ENCODE results near the gene CCND2.

The CCND2 gene

DNA sequence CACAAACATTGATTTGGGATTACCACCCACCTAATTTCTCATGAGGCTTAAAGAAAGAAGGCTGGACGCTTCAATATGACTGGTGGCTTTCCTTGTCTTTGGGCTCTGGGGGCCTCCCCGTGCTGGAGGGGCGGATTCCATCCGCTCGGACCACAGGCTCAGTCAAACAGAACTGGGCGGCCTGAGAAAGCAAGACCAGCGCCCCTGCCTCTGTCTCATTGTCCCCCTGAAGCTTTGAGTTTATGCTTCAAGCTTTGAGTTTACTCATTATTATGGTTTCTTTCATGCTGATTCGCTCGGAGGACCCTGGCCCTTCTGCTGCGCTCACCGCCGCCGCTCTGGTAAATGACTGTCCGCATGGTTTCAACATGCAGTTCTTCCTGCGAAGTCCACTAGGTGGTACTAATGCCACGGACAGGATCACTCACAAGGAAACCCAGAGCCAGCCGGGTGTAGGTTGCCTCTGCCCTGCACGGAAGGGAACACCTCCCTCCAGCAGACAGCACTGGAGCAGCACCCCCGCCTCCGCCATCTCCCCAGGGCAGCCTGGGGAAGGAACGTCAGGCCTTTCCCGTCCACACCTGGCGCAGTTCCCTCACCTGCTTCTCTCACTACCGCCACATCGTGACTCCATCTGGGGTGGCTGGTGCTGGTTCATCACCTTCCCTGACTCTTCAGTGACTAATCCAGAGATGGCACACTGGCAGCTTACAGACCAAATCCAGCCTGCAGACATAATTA, 34.2 kb downstream of the CCND2 start (continued):
- peak; percentile 70 for TF ChIP-seq GLIS1 (tag by site-specific recombination; IDR thresholded peaks at IDR 0.05)
- 0 out of 2 replicates have a peak, but pooled peaks have one; percentile 20 for TF ChIP-seq ZNF335 (tag by site-specific recombination; conservative IDR thresholded peaks at IDR 0.05)
- TF ChIP-seq GLIS2 (tag by site-specific recombination; IDR thresholded peaks at IDR 0.05) = peak; percentile 66
- TF ChIP-seq, protein P1, sequence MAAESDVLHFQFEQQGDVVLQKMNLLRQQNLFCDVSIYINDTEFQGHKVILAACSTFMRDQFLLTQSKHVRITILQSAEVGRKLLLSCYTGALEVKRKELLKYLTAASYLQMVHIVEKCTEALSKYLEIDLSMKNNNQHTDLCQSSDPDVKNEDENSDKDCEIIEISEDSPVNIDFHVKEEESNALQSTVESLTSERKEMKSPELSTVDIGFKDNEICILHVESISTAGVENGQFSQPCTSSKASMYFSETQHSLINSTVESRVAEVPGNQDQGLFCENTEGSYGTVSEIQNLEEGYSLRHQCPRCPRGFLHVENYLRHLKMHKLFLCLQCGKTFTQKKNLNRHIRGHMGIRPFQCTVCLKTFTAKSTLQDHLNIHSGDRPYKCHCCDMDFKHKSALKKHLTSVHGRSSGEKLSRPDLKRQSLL (tag by site-specific recombination; IDR thresholded peaks at IDR 0.05) = 0 out of 2 replicates have a peak, but pooled peaks have one; percentile 15
- no peak for TF ChIP-seq ZNF514 (tag by site-specific recombination; IDR thresholded peaks at IDR 0.05)
- TF ChIP-seq ZFHX2 (tag by site-specific recombination; conservative IDR thresholded peaks at IDR 0.05) = peak; percentile 51; the same call in 1 of the 2 replicates
- TF ChIP-seq ZNF302 (tag by site-specific recombination; IDR thresholded peaks at IDR 0.05; ENCODE audit: low read depth) = no peak
- peak; percentile 63; the same call in 1 of the 2 replicates for TF ChIP-seq EGR2 (tag by site-specific recombination; IDR thresholded peaks at IDR 0.05; ENCODE audit: low read depth)

DNA sequence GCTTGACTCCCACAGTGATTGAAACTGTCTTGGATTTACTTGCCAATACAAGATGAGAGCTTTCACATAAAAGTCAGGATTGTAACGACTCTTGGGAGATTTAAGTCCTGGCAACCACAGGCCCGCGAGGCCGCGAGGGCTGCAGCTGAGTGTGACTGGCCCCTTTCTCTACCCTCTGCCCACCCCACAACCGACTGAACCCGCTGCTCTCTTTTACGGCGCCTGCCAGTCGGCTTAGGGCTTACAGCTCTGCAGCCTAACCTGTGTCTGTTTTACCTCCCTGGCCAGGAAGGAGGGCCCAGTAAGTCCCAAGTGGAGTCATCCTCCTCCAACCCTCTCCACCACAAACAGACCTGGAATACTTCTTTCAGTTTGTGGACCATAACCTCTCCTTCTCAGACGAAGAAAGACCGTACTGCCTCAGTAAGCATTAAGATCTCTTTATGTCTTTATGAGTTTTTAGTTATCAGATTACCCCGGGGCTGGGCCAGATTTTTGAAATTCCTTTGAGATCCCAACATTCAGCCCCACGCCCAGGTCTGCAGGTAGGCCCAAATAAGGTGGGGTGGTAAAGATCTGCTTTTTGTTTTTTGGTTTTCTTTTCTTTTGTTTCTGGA, 34.9 kb downstream of the CCND2 start:
- peaks cover 0 to 10% of the 10 kb centered on the region in 2 experiments; a peak in 2 of 3 replicates for H3K36me3 ChIP-seq (ENCODE audit: control insufficient read depth in 2 of 2, insufficient read depth in 1 of 2, low read length in 2 of 2)
- peaks cover 7% of the 10 kb centered on the region; the same call in 1 of the 2 replicates for H3K4me1 ChIP-seq (ENCODE audit: control insufficient read depth, insufficient read depth, low read length)
- 0 out of 2 replicates have a peak overlapping the region, but pooled peaks have one; percentile 41 for H3K27ac ChIP-seq (ENCODE audit: extremely low read depth, low read depth, low read length)
- H3K9me3 ChIP-seq (ENCODE audit: control insufficient read depth, insufficient read depth, low read depth, low read length) = no peaks in the 10 kb centered on the region
- CTCF ChIA-PET = interaction anchor here (0.6 to 3.6 kb wide), 12 partner anchors 16 to 600 kb away, joined by 3 to 26 read pairs (median 3); no protein-coding TSS in a partner anchor
- H3K4me3 ChIP-seq (ENCODE audit: low read depth, low read length) = no peak overlapping the region
- POLR2A ChIA-PET = interaction anchor here (0.7 kb wide), 1 partner anchor 10 kb away, joined by 3 read pairs; no protein-coding TSS in a partner anchor
- TF ChIP-seq ZNF600 (tag by site-specific recombination; IDR thresholded peaks at IDR 0.05) (0 out of 2 replicates have a peak, but pooled peaks have one; percentile 9), ZXDB (tag by site-specific recombination; IDR thresholded peaks at IDR 0.05) (no peak), PRDM1 (tag by site-specific recombination; IDR thresholded peaks at IDR 0.05) (no peak), ZNF248 (tag by site-specific recombination; IDR thresholded peaks at IDR 0.05) (no peak), GLIS1 (tag by site-specific recombination; IDR thresholded peaks at IDR 0.05) (peak; percentile 27; the same call in 1 of the 2 replicates), ZBTB7A (tag by site-specific recombination; IDR thresholded peaks at IDR 0.05; ENCODE audit: low read depth) (no peak), GFI1B (tag by site-specific recombination; IDR thresholded peaks at IDR 0.05) (0 out of 2 replicates have a peak, but pooled peaks have one; percentile 26), ZBTB48 (tag by site-specific recombination; IDR thresholded peaks at IDR 0.05) (no peak), ZNF10 (tag by site-specific recombination; IDR thresholded peaks at IDR 0.05) (no peak), ZNF157 (tag by site-specific recombination; IDR thresholded peaks at IDR 0.05) (no peak), ZNF521 (tag by site-specific recombination; IDR thresholded peaks at IDR 0.05) (no peak), ZBTB17 (tag by site-specific recombination; IDR thresholded peaks at IDR 0.05) (peak; percentile 7; the same call in 1 of the 2 replicates)
- TF ChIP-seq, protein P2, sequence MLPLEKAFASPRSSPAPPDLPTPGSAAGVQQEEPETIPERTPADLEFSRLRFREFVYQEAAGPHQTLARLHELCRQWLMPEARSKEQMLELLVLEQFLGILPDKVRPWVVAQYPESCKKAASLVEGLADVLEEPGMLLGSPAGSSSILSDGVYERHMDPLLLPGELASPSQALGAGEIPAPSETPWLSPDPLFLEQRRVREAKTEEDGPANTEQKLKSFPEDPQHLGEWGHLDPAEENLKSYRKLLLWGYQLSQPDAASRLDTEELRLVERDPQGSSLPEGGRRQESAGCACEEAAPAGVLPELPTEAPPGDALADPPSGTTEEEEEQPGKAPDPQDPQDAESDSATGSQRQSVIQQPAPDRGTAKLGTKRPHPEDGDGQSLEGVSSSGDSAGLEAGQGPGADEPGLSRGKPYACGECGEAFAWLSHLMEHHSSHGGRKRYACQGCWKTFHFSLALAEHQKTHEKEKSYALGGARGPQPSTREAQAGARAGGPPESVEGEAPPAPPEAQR (tag by site-specific recombination; IDR thresholded peaks at IDR 0.05) = no peak

DNA sequence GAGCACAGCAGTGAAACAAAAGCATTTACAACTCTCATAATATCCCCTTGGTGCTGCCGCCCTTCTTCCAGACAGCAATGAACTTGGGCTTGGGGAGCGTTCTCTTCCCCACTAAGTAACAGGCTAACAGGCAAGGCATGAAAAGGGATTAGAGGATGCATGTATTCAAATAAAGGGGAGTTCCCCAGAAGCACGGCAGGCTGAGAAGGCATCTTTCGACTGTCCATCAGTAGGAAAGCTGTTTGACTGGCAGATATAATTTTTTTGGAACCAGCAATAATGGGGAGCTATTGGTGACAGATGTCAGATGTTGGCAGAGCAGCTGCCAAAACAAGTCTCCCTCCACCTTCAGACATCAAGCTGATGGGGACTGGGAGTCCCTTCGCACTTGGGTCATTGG, 38.2 kb downstream of the CCND2 start:
- CTCF ChIA-PET = interaction anchor here (0.9 to 1.0 kb wide), 2 partner anchors 338 to 427 kb away, joined by 3 to 4 read pairs; no protein-coding TSS in a partner anchor
- H3K27ac ChIP-seq (ENCODE audit: extremely low read depth, low read depth, low read length) = no peak overlapping the region
- peaks cover 7% of the 10 kb centered on the region; the same call in 1 of the 2 replicates for H3K4me1 ChIP-seq (ENCODE audit: control insufficient read depth, insufficient read depth, low read length)
- POLR2A ChIA-PET = interaction anchor here (0.7 kb wide), 1 partner anchor 226 kb away, joined by 4 read pairs; the partner anchor contains the start of gene RAD51AP1
- H3K4me3 ChIP-seq (ENCODE audit: low read depth, low read length) = no peak overlapping the region
- no peaks in the 10 kb centered on the region for H3K9me3 ChIP-seq (ENCODE audit: control insufficient read depth, insufficient read depth, low read depth, low read length)
- no peaks in the 10 kb centered on the region; a peak in 1 of 3 replicates for H3K36me3 ChIP-seq (ENCODE audit: control insufficient read depth in 2 of 2, insufficient read depth in 1 of 2, low read length in 2 of 2)
- TF ChIP-seq ZNF433 (tag by site-specific recombination; IDR thresholded peaks at IDR 0.05; ENCODE audit: low read depth) (no peak), ZNF426 (tag by site-specific recombination; IDR thresholded peaks at IDR 0.05) (no peak), ZNF510 (tag by site-specific recombination; IDR thresholded peaks at IDR 0.05; ENCODE audit: insufficient replicate concordance) (no peak), KLF7 (tag by site-specific recombination; IDR thresholded peaks at IDR 0.05; ENCODE audit: borderline replicate concordance) (no peak), SCRT1 (tag by site-specific recombination; IDR thresholded peaks at IDR 0.05; ENCODE audit: borderline replicate concordance) (no peak), KLF10 (tag by site-specific recombination; IDR thresholded peaks at IDR 0.05) (no peak), ZNF174 (tag by site-specific recombination; IDR thresholded peaks at IDR 0.05) (no peak)
- TF ChIP-seq, protein P3, sequence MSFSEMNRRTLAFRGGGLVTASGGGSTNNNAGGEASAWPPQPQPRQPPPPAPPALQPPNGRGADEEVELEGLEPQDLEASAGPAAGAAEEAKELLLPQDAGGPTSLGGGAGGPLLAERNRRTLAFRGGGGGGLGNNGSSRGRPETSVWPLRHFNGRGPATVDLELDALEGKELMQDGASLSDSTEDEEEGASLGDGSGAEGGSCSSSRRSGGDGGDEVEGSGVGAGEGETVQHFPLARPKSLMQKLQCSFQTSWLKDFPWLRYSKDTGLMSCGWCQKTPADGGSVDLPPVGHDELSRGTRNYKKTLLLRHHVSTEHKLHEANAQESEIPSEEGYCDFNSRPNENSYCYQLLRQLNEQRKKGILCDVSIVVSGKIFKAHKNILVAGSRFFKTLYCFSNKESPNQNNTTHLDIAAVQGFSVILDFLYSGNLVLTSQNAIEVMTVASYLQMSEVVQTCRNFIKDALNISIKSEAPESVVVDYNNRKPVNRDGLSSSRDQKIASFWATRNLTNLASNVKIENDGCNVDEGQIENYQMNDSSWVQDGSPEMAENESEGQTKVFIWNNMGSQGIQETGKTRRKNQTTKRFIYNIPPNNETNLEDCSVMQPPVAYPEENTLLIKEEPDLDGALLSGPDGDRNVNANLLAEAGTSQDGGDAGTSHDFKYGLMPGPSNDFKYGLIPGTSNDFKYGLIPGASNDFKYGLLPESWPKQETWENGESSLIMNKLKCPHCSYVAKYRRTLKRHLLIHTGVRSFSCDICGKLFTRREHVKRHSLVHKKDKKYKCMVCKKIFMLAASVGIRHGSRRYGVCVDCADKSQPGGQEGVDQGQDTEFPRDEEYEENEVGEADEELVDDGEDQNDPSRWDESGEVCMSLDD (tag by site-specific recombination; IDR thresholded peaks at IDR 0.05) = no peak

Measured in HEK293 (cell line).